Thymus (tissue), 11 donors: ENCODE measurements around the gene FSTL5. TPM values are rescaled to one million over a fixed set of nuclear protein-coding genes. Genes with fewer than 3 reads are reported as not detected.

Source experiments
- DNase-seq, 9 donors: peaks; one replicate each; pipeline ENCODE4 v3.0.0-alpha.2; 2013; ENCODE audit warnings: low spot score in 9 of 9, low read depth in 6 of 9, missing footprints in 1 of 9
- H3K27ac ChIP-seq, 2 donors: one replicate each; pipeline ENCODE4 v1.5.1; 2013; ENCODE audit warnings: control low read depth in 1 of 2, low read depth in 1 of 2, low read length in 1 of 2, mild to moderate bottlenecking in 1 of 2, moderate library complexity in 1 of 2
- H3K27me3 ChIP-seq, 2 donors: one replicate each; pipeline ENCODE4 v1.5.1; 2013; ENCODE audit warnings: low read length in 1 of 2; ENCODE audit not compliant: control insufficient read depth in 2 of 2, insufficient read depth in 1 of 2
- H3K36me3 ChIP-seq, 2 donors: one replicate each; pipeline ENCODE4 v1.5.1; 2013; ENCODE audit warnings: low read length in 1 of 2, mild to moderate bottlenecking in 1 of 2, moderate library complexity in 1 of 2; ENCODE audit not compliant: control insufficient read depth in 2 of 2, insufficient read depth in 2 of 2
- H3K4me1 ChIP-seq, 2 donors: one replicate each; pipeline ENCODE4 v1.5.1; 2013; ENCODE audit warnings: low read length in 2 of 2; ENCODE audit not compliant: control insufficient read depth in 2 of 2, insufficient read depth in 2 of 2
- H3K4me3 ChIP-seq, 2 donors: one replicate each; pipeline ENCODE4 v1.5.1; 2013; ENCODE audit warnings: low read length in 2 of 2, control low read depth in 1 of 2, mild to moderate bottlenecking in 1 of 2
- H3K9me3 ChIP-seq, 2 donors: one replicate each; pipeline ENCODE4 v1.5.1; 2013; ENCODE audit warnings: low read length in 1 of 2, mild to moderate bottlenecking in 1 of 2; ENCODE audit not compliant: control insufficient read depth in 2 of 2, insufficient read depth in 1 of 2
- WGBS: extraction: QIAGEN DNeasy Blood & Tissue Kit; methylation state at CpG from one replicate; pipeline ENCODE4 v1.1.7; 2013; 5-methylcytosine and 5-hydroxymethylcytosine counted together
- polyA plus RNA-seq: library from polyadenylated mRNA; stranded (reverse); fragments of 200-250 nt; gene quantifications from one replicate; pipeline ENCODE4 v1.2.3, GENCODE V29; 2013
- total RNA-seq: library from RNA; stranded (reverse); fragments of 120-200 nt; gene quantifications from one replicate; pipeline ENCODE4 v1.2.4, GENCODE V29; 2013
- donor health status: healthy.

FSTL5 gene
- total and polyA plus RNA-seq, 2 donors: 0.05 to 0.07 TPM

DNA sequence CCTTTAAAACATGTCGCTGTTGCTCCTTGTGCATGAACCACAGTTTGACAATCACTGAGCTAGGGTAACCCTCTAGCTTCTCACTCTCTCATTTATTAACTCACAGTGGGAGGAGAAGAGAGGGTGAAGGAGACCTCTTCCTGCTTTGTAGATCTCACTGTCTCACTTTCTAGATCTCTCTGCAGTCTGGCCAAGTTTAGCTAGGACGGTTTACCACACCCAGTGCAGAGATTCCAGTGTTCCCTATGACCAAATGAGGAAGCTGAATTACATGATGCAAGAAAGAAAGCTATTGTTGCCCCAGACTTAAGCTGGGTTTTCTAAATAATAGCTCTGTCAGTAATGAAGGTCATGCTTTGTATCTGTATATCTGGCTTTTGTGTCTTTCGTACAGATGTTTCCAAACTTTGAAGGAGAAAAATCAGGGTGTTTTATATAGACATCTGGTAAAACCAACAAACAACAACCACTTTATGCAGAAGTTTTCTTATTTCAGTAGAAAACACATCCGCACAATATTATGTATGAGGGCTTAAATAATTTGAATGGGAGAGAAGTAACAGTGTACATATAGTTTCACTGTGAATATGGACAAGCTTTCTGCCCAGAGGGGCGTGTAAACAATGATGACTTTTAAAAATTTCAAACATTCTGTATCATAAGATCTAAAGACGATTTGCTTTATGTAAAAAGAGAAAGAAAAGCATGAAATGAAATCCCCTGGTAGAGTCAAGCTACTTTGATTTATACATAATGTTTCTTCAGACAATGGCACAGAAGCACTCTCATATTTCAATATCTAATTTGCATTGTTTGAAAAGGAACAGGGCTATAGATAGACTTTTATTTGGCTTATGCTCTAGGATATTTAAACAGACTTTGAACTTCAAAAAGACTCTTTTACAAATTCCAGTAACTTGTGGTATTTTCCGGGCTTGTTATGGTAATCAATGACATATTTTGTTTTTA is 582.3 kb downstream of the FSTL5 start:
- H3K27me3 ChIP-seq: no peaks in the 10 kb centered on the region
- DNase-seq: no peak
- H3K27ac ChIP-seq: no peak overlapping the region
- 90% methylated on average over 7 of the region's 7 CpGs for WGBS
- no peak overlapping the region for H3K4me3 ChIP-seq
- no peaks in the 10 kb centered on the region for H3K9me3 ChIP-seq
- H3K4me1 ChIP-seq: no peaks in the 10 kb centered on the region
- no peaks in the 10 kb centered on the region for H3K36me3 ChIP-seq

DNA sequence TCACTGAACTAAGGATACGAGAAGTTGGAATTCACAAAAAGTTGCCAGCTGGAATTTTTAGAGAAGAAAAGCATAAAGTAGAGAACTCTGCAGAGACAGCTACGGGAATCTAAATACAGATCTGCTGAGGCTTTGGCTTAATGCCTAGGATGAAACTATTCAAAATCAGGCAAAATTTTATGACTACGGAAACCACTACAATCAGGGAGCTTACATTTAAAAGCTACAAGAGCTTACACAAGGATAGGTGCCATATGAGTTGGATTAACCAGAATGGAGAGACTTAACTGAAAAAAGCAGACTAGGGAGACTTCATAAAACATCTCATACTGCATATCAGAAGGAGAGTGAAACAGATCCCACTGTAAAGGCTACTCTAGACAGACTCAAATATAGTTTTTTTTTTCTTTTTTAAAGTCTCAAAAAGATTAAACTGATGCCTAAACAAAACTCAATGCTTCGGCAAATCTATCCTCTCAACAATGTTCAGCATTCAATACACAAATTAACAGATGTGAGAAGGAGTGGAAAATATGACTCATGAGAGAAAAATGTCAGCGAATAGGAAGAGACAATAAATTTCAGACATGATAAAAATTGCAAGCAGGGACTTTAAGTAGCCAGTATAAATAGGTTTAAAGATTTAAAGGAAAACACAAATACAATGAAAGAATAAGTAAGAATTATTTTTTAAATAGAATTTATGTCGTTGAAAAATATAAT is 586.1 kb downstream of the FSTL5 start:
- Histone ChIP-seq H3K4me3 (no peak overlapping the region), H3K9me3 (no peaks in the 10 kb centered on the region), H3K4me1 (no peaks in the 10 kb centered on the region), H3K27me3 (no peaks in the 10 kb centered on the region), H3K27ac (no peak overlapping the region), H3K36me3 (no peaks in the 10 kb centered on the region)
- DNase-seq: no peak
- 86% methylated on average over 6 of the region's 6 CpGs for WGBS

DNA sequence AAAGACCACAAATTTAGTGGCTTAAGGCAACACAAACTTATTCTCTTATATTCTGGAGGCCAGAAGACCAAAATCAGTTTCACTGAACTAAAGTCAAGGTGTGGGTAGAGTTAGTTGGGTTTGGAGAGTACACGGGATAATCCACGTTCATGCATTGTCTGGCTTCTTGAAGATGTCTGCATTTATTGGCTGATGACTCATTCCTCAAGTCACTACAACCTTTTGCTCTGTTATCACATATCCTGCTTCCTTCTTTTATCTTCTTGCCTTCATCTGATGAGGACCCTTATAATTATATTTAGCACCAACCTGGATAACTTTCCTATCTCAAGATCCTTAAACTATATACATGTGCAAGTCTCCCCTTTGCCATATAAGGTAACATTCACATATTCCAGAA is 590.0 kb downstream of the FSTL5 start:
- Histone ChIP-seq H3K9me3 (no peaks in the 10 kb centered on the region), H3K36me3 (no peaks in the 10 kb centered on the region), H3K4me3 (no peak overlapping the region), H3K4me1 (no peaks in the 10 kb centered on the region), H3K27me3 (no peaks in the 10 kb centered on the region), H3K27ac (no peak overlapping the region)
- no peak for DNase-seq
- WGBS: 97% methylated on average over 2 of the region's 2 CpGs

DNA sequence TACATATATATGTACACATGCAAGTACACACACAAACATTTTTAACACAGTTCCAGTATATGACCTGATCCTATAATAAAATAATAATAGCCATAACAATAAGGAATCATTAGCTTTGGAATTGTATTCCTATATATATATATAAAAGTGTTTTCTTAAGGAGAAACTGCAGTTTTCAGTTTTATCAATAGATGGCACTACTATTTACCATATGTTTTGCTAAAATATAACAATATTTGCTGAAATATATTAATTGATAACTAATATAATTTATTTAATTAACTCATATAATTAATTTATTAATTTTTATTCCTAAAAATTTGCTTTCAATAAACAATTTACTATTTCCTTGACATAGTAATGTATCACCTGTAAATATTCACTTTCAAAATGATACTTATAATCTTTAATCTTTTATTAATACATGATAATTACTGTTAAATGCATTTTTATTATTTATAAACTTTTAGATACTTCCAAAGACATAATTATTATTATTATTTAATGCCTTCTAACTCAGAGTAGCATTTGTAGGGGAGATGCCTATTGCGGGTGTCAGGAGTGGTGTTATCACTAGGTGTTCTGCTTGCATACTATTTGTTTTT is 599.5 kb downstream of the FSTL5 start:
- H3K4me1 ChIP-seq: no peaks in the 10 kb centered on the region
- no peaks in the 10 kb centered on the region for H3K27me3 ChIP-seq
- no peak for DNase-seq
- WGBS: 99% methylated on average over 1 of the region's 1 CpG
- H3K4me3 ChIP-seq: no peak overlapping the region
- no peaks in the 10 kb centered on the region for H3K36me3 ChIP-seq
- H3K9me3 ChIP-seq: no peaks in the 10 kb centered on the region
- H3K27ac ChIP-seq: no peak overlapping the region

DNA sequence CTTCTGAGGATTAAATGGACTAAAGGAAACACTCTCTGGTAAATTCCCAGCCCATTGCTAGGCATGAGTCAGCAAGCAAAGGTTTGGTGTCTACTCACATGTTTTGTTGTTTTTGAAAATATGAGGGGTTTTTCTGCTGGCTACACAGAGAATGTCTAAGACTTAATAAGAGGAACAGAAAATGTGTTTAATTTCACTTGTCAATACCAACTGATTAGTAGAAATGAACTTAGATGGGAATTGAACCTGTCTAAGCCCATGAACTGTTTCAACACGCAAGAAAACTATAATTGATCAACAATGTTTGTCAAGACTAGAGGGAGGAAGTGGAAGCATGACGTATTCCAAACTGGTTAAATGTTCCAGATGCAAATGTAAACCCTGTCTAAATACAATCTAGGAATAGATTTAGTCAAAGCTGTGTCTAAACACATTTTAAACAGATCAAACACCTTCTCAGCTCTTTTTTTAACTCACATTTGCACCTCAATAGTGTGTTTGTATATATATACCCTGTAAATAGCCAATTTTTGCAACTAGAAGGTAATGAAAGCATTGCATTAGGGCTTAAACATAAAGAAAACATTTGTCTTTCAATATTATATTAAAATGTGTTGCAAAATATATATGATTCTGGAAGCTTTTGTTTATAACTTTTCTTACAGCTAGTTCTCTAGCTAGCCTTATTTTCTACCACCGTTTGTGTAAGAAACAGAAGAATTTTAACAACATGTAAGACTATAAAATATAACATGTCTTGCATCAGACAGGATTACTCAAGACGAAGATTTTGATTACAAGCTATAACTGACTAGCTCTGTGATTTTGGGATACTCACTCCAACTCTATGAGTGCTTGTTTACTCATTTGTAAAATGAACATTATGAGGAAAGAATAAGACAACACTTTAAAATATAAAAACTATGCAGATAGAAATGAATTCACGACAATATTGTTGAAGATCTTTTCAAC is 607.8 kb downstream of the FSTL5 start:
- Histone ChIP-seq H3K36me3 (no peaks in the 10 kb centered on the region), H3K9me3 (no peaks in the 10 kb centered on the region), H3K27me3 (no peaks in the 10 kb centered on the region), H3K4me3 (no peak overlapping the region), H3K4me1 (no peaks in the 10 kb centered on the region), H3K27ac (no peak overlapping the region)
- 90% methylated on average over 5 of the region's 5 CpGs for WGBS
- DNase-seq: no peak

DNA sequence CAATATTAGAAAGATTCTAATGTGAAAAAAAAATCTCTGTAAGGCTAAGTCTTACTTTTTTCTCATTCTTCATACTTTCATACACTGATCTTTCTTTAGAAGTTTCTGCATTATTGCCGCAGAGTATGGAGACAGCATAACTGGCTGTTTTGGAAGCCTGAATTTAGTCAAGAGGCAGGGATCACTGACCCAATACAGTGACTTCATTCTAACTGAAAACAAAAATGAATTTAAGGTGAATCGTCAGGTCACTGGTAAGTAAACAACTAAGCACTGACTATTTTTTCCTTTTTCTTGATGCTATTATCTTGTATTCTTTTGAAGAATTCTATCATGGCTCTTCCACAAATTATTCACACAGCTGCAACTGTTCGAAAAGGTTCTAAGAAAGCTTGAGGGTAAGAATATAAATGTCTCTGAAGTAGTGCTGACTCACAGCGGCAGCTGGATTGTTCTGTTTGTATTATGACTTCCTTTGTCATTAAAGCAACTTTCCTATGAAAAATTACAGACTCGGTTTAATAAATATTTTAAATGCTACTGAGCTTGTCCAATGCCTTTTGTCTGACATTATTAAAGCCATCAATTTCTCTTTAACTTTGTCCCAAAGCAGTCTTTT is 609.3 kb downstream of the FSTL5 start:
- H3K27me3 ChIP-seq: no peaks in the 10 kb centered on the region
- H3K4me3 ChIP-seq: no peak overlapping the region
- no peak for DNase-seq
- no peaks in the 10 kb centered on the region for H3K4me1 ChIP-seq
- no peaks in the 10 kb centered on the region for H3K36me3 ChIP-seq
- 38% methylated on average over 5 of the region's 5 CpGs for WGBS
- no peak overlapping the region for H3K27ac ChIP-seq
- H3K9me3 ChIP-seq: no peaks in the 10 kb centered on the region

DNA sequence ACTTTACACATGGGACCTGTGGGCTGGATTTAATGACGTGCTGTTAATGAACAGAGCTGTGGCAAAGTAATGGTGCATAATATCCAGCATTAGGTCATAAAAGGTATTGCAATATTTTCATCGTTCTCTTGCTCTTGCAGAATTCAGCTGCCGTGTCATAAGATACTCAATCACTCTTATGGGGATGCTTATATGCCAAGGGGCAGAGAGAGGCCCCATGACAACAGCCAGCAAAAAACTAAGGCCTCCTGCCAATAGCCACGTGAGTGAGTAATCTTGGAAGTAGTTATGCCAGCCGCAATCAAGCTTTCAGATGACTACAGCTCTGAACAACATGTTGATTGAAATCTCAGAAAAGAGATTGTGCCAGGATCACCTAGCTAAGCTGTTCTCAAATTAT is 616.9 kb downstream of the FSTL5 start:
- Histone ChIP-seq H3K36me3 (no peaks in the 10 kb centered on the region), H3K4me1 (no peaks in the 10 kb centered on the region), H3K4me3 (no peak overlapping the region), H3K9me3 (no peaks in the 10 kb centered on the region), H3K27me3 (no peaks in the 10 kb centered on the region), H3K27ac (no peak overlapping the region)
- no peak for DNase-seq
- 92% methylated on average over 5 of the region's 5 CpGs for WGBS

DNA sequence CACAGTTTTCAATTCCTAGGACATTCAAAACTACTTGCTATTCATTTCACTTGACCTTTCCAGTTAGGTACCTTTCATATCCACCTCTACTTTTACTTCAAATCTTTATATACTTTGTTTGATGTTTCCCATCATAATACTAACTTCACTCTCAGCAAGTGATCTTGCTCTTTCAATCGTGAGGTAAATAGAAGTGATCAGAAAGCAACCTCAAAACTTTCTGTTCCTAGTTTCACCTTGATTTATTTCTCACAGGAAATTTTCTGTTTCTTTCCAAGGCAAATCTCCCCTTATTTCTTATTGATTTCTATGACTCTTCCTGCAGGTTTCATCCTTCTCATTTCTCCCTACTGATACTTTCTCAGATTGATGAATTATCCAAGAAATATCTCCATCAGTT is 623.5 kb downstream of the FSTL5 start:
- DNase-seq: no peak
- H3K27me3 ChIP-seq: no peaks in the 10 kb centered on the region
- 90% methylated on average over 1 of the region's 1 CpG for WGBS

More for the DNA sequence above, 623.5 kb downstream of the FSTL5 start:
- H3K4me3 ChIP-seq: no peak overlapping the region
- no peaks in the 10 kb centered on the region for H3K36me3 ChIP-seq
- H3K27ac ChIP-seq: no peak overlapping the region
- no peaks in the 10 kb centered on the region for H3K4me1 ChIP-seq
- H3K9me3 ChIP-seq: no peaks in the 10 kb centered on the region
